8988T (cell line): Measurements from ENCODE around the gene KLF11.

Experiments
- DNase-seq: peaks from one replicate; pipeline ENCODE4 v3.0.0; 2011

KLF11 gene

DNA sequence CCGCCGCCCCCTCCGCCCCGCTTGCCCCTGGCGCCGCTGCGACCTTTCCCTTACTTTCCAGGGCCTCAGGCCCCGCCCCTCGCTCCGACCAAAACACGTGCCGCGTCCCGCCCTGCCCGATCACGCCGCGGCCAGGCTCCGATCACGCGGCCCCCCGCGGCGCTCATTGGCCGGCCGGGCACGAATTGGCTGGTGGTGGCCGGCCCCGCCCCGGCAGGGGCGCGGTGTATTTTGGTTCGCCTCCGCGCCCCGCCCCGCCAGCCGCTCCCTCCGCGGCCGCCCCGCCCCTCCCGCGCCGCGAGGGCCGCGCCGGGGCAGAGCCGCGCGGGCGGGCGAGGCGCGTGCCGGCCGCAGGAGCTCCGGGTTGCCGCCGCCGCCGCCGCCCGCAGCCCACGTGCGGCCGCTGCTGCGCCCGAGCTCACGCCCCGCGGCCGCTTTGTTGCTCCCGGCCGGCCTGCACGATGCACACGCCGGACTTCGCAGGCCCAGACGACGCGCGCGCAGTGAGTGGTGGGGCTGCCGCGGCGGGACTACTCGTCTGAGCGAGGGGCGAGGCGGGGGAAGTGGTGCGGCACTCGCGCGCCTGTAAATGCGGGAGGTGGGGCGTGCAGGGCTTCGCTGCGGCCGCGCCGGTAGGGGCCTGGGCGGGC, at the start of gene KLF11:
Gene KLF11 (plus strand): TSS at position 295 of the 650 bp plus-strand sequence. CDS start 167 bp downstream, at position 462.
- peak; percentile 97 for DNase-seq

DNA sequence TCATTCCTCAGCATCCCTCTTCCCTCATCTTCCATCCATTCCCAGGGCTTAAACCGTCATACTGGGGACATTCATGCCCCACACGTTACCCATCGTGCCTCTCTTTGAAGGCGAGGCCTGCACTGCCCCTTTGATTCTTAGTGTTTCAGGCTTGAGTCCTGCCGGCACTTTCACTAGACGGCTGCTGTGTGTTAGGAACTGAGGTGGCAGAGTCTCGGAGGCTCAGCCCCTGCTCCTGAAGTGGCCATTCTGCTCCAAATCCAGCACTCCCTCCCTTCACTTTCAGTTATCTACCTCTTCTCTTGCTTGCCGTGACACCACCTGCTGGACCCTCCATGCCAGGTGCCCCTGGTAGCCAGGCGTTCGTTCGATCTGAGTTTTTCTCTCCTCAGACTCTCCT, 48.9 kb upstream of the KLF11 start:
- no peak for DNase-seq

DNA sequence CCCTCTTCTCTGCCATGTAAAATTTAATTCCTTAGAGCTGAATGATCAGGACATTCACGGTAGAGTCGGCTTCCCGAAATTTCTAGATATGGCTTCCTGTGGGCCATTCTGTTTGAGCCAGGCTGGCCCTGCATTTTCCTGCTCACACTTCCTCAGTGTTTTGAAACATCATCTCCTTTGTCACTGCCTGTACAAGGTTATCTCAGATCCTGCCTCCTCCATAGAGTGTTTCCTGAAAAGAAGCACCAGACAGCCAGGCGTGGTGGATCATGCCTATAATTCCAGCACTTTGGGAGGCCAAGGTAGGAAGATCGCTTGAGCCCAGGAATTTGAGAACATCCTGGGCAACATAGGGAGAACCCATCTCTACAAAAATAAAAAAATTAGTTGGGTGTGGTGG, 48.3 kb upstream of the KLF11 start:
- no peak for DNase-seq

DNA sequence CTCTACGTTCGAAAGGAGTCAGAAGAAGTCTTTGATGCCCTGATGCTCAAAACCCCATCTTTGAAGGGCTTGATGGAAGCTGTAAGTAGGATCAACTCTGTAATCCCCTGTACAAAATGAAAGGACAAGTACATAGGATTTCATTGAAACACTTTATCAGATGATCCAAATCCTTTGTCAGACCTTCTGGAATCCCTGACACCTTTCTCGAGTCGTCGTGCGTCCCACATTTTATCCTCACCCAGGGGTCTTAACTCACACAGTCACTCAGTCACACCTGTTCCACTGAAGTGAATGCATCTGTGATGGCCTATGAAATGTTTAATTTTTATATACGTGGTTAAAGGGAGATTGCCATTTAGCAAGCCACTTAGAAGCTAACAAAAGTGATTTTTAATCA, 47.0 kb upstream of the KLF11 start:
- DNase-seq, result no peak

DNA sequence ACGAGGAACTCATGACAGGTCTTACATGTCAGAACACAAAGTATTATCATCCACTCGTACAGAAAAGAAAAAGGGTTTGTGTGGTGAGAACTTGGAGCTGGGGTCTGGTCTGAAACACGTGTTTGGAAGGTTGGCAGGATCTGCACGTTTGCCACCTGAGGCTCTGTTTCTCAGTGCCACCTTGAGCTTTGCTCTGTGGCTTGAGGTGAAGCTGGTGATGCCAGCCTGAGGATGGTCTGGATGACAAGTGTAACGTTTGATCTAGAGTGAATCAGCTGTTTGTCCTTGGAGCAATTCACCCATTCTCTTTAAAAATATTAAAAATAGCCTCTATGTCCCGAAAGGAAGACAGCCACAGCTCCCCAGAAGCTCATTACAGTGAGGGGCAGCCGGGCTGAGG, 45.4 kb upstream of the KLF11 start:
- no peak for DNase-seq

DNA sequence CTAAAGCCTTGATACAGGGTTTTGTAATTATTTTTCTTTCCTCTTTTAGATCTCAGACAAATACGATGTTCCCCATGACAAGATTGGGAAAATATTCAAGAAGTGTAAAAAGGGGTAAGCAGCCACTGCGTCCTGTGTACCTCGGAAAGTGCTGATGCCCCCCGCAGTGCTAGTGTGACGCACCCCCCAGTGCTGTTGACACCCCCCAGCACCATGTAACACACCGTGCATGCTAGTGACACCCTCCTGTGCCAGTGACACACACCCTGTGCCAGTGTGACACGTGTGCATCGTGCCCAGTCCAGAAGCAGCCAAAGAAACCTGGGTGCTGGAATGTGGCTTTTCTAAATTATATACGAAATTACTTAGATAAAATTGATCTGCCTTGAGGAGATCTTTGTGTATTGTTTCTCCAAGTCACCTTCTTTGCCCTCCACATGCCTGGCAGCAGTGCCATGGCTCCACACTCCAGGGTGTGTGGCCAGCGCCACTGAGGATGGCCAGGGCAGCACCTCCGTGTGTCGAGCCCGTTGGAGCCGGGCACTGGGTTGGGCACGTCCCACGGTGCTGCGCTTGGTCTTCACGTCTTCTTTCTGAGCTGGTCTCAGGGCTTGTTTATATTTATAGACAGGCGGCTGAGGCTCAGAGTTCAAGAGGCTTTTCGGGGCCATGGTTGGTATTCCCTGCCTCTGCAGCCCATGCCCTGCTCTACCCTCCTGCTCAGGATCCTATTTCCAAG, 44.3 kb upstream of the KLF11 start:
- DNase-seq, result no peak

DNA sequence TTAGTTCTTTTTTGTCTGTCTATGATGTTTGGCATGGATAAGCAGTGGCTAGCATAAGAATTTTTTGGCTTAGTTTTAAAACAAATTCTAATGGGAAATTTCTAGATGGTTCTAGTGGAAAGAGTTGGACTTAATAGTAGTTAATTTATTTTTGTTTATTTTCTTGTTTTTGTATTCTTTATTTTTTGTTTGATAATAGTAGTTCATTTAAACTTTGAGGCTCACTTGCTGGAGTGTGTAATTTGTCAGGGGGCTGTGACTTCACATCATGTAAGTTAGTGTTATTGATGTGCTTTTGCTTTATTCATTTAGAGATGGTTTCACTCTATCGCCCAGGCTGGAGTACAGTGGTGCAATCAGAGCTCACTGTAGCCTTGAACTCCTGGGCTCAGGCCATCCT, 43.7 kb upstream of the KLF11 start:
- DNase-seq, result no peak

DNA sequence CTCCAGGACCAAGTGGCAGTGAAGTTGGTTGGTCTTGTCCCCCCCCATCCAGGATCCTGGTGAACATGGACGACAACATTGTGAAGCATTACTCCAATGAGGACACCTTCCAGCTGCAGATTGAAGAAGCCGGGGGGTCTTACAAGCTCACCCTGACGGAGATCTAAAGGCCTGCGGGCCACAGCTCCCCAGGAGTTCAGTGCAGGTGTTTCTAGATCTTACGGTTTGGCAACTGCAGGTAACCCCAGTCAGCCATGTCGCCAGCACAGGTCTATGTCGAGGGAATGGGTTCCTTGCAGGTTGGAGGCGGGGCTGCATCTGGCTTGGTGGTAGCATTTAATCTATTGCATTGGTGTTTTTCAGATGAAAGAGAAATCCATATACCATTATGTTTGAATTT, 42.8 kb upstream of the KLF11 start:
- no peak for DNase-seq

DNA sequence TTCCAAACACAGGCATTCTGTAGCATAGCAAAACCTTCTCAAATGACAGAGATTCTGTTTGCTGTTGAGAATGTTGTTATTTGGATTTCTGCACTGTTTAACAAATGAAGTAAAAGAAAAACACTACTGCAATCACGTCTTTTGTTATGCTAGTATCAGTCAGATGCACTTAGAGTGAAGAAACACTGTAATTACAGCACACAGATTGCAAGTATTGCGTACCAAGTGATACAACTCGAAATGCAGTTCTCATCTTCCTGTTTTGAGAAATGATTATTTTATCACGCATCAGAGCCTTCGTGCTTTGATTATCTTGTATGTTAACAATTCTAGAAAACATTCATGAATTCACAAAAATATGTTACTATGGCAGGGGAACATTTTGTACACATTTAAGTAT, 41.8 kb upstream of the KLF11 start:
- DNase-seq, result no peak

DNA sequence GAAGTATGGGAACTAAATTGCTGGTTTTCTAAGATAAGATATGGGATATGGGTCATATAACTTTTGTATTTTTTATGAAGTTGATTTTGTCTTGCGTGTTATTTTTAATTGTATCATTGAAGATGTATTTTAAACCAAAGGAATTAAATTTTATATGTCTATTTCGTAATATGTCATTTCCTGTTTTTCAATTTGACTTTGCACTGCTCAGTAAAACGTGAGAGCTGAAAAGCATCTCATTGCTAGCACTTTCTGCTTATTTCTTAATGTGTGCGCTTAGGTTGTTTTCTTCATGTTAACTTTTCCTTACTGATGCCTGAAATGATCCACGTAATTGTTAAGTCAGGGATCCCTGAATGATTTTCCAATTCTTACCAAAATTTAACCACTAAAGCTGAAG, 41.2 kb upstream of the KLF11 start:
- no peak for DNase-seq

DNA sequence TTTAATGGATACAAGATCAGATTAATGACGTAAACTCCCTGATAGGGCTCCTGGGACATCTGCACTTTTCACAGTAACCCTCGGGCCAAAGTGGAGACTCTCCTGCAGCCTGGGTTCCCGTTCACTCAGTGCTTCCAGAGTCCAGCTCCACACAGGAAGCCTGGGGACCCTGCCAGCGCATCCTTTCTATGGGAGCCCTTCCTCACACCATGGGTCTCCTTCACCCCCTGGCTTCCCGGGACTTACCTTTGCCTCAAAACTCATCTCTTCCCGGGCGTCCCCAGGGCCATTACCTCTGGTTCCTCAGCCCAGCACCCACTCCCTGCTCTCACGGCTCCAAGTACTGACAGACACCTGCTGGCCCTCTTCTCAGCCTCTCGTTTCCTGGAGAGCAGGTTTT, 40.7 kb upstream of the KLF11 start:
- no peak for DNase-seq

DNA sequence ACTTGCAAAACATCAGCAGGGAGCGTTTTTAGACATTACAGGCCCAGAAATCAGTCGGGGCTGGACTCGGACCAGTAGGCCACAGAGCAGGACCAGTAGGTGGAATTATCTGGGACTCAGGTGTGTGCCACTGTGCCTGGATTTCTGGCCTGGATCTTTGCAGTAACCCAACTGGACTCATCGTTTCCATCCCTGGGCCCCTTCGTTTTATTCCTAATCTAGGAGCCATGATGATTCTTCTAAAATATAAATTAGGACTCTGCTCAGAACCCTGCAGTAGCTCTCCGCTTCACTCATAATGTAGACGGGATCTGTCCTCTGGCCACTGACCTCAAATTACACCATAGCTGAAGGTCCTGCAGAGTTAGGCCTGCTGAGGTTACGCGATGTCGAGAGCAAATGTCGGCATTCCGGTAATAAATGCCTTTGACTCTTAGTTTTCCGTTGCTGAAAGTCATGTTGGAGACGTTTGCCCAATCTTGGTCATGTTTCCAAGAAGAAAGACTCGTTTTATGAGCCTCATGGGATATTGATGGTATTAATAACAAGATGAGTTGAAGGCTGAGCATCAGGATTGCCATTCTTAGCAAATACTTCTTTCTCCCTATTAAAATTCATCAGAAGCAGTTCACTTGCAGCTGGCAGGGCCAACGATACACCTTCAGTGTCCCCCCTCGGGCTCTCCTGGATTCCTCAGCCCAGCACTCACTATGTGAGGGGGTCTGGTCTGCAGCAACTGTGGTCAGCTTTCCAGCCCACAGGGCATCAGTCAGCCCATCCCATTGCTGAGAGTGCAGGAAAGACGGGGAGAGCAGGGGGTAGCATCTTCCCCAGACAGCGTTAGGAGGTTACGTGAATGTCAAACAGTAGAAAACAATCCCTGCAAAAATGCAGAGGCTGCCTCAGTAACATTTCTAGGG, 39.9 kb upstream of the KLF11 start:
- DNase-seq, result no peak

DNA sequence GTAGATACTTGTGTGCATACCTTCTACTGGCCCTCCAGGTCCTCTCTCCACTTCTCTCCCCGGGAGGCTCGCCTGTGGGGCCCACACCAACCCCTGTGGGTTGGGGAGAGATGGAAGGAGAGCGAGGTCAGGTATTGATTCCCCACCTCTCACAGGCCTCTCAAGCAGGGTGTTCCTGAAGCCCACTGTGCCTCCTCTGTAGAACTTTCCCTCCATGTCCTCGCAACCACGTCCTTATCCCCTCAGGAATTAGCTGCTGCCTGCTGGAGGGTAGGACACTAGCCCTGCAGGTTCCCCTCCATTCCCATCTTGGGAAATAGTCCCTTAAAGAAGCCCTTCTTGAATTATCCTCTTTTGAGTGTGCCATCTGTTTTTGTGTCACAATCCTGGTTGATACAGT, 38.9 kb upstream of the KLF11 start:
- no peak for DNase-seq

DNA sequence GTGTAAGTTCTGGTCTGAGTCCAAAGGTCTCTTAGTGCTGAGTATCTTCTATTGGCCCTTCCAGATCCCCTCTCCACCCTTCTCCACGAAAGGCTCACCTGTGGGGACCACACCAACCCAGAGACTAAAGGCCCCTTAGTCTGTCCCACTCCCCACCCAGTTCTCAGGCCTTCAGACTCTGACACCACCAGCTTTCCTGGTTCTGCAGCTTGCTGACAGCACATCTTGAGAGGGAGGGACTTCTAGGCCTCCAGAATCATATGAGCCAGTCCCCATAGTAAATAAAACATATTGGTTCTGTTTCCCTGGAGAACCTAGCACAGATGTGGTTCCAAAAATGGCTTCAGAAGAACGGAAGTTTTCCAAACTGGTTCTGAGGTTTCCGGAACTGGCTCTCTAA, 38.5 kb upstream of the KLF11 start:
- DNase-seq, result no peak

DNA sequence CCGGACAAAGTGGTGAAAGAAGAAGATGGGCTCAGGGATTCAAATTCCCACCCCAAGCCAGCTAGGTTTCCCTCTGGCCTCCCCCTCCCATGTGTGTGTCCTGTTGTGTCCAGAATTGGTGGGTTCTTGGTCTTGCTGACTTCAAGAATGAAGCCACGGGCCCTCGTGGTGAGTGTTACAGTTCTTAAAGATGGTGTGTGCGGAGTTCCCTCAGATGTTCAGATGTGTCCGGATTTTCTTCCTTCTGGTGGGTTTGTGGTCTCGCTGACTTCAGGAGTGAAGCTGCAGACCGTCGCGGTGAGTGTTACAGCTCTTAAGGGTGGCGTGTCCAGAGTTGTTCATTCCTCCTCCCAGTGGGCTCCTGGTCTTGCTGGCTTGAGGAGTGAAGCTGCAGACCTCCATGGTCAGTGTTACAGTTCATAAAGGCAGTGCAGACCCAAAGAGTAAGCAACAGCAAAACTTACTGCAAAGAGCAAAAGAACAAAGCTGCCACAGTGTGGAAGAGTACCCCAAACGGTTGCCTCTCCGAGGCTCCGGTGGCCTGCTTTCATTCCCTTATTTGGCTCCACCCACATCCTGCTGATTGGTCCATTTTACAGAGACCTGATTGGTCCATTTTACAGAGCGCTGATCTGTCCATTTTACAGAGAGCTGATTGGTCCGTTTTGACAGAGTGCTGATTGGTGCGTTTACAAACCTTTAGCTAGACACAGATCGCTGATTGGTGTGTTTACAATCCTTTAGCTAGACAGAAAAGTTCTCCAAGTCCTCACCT, 37.7 kb upstream of the KLF11 start:
- no peak for DNase-seq

DNA sequence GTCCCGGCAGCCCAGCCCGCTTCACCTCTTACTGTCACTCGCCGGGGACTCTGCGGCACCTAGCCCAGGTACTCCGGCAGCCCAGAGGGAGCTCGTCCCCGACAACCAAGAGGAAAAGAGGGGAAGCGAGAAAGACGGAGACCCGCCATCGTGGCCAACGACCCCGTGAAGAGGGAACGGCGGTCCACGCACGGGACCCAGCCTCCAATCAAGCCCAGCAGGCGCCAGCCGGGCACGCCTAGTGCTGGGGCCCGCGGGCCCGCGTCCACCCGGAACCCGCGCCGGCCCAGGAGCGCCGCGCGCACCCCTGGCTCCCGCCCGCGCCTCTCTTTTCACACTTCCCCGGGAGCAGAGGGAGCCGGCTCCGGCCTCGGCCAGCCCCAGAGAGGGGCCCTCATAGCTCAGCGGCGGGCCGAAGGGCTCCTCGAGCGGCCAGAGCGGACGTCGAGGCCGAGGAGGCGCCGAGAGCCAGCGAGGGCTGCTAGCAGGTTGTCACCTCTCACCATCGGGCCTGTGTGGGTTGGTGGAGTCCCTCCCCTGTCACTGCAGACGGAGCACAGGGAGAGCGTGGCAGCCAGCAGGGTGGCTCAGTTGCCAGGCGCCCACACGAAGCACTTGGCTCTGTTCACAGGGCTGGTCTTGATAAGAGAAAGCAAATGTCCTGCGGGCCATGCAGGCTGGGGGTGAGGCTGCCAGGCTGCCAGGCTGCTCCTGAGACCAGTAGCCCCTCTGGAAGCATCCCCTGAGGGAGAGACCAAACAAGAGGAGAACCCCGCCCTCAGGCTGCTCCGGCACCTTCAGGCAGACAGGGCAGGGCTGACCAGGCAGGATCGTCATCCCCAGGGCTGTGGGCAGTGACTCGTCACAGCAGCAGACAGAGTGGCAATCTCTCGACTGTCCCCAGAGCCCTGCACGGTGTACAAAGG, 36.9 kb upstream of the KLF11 start:
- DNase-seq, result no peak

DNA sequence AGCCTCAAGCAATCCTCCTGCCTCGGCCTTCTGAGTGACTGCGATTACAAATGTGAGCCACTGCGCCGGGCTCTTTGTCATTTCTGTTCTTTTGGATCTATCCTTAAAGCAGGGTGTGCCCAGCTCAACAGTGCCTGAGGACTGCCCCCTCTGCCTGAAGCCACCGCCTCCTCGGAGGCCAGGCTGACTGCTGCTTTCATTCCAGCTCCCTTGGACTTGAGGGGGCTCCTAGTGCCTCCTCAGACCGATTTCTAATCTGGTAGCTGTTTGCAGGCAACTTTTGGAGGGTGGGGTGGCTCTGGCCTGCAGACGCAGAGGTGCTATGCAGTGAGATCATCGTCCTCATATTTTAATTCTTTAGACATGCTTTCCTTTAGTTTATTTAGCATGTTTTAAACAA, 35.9 kb upstream of the KLF11 start:
- no peak for DNase-seq

DNA sequence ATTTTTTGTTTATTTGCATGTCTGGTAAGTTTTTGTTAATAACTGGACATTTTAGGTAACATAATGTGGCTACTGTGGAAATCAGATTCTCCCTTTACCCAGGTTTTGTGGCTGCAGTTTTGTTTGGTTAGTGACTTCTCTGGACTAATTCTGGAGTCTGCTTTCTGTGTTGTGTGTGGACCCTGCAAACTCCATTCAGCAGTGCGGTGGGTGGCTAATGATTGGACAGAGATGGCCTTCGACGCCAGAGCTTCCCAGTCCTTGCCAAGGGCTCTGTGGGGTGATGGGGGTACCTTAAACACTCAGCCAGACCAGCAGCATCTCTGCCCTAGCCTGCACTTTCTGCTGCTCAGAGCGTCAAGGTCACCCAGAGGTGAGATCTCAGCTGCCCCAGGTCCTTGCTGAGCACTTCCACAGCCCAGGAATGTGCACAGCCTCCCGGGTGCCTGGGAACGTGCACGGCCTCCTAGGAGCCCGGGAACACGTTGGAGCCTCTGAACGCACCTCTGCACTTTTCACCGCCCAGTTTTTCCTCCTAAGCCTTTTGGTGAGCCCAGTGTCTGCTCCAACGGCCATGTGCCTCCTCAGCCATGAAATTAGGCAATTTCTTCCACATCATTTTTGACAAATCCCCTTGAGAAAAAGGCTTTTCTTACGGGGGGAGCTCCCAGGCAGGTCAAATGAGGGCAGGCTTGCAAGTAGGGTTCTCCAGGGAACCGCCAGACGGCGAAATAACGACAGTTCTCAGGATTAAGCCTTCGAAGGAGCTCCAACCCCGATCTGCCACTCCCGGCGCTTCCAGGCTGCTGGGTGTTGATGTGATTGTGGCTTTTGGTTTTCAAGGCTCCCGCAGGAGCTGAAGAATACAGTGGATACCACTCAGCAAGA, 35.2 kb upstream of the KLF11 start:
- no peak for DNase-seq

DNA sequence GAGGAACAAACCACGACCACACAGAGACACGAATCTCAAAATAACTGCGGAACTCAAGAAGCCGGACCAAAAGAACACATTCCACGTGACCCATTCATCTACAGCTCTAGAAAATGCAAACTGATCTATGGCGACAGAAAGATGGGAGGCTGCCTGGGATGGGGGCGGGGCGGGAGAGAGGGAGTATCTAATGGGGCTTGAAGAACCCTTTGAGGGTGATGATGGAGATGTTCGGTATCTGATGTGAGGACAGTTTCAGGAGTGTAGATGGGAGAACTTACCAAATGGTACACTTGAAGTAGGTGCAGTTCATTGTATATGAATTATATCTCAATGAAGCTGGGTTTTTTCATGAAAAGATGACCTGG, 34.6 kb upstream of the KLF11 start:
- no peak for DNase-seq

DNA sequence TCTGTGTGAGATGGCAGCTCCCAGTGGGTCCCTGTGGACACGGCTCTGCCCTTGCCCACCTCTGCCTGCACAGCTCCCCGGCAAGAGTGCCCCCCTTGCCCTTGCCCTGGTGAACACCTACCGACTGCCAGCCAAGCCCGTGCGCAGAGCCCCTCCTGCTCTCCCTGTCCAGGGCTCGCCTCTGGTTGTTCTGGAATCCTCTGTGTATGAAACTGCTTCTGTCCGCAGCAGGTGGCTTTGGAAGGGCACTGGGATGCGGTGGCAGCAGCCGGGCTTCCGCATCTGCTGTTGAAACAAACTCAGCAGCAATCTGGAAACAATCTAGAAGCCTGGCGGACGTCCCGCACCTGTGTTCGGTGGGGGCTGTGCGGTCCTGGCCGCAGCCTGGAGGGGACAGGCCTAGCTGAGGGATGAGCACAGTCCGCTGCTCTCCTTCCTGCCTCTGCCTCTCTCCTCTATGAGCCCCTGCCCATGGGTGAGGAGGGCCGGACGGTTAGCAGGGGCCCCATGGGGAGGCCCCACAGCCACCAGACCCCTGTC, 34.0 kb upstream of the KLF11 start:
- no peak for DNase-seq
